Measurements from ENCODE around the gene FGF1.

DNA sequence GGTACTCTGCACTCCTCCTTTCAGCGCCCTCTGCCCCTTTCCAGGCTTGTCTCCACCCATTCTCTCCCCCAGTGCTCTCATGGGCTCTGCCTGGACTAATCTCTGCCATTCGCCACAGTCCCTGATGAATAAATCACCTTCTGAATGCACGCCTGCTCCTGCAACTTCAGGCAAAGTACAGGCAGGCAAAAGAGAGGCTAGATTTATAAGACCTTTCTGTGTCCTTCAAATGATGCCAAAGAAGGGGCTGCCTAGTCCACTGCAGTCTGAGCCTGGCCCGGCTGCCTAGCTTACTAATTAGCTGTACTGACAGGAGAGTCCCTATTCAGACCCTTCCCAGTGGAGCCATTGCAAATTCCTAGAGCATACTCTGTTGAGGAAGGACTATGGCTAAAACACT, 7.4 kb downstream of the FGF1 start:
- TF ChIP-seq, protein P1, sequence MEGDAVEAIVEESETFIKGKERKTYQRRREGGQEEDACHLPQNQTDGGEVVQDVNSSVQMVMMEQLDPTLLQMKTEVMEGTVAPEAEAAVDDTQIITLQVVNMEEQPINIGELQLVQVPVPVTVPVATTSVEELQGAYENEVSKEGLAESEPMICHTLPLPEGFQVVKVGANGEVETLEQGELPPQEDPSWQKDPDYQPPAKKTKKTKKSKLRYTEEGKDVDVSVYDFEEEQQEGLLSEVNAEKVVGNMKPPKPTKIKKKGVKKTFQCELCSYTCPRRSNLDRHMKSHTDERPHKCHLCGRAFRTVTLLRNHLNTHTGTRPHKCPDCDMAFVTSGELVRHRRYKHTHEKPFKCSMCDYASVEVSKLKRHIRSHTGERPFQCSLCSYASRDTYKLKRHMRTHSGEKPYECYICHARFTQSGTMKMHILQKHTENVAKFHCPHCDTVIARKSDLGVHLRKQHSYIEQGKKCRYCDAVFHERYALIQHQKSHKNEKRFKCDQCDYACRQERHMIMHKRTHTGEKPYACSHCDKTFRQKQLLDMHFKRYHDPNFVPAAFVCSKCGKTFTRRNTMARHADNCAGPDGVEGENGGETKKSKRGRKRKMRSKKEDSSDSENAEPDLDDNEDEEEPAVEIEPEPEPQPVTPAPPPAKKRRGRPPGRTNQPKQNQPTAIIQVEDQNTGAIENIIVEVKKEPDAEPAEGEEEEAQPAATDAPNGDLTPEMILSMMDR (IDR thresholded peaks at IDR 0.05), result no peak
- TF ChIP-seq EZH2phosphoT487 (IDR thresholded peaks at IDR 0.05) (no peak), EZH2 (IDR thresholded peaks at IDR 0.05) (no peak)
